GM23248 (cell line): ENCODE measurements around the gene PPP2R3B. TPM values are rescaled to one million over a fixed set of nuclear protein-coding genes. Genes with fewer than 3 reads are reported as not detected.
A peak's percentile ranks its signal among the peaks of the same experiment; 100 is the strongest.
"Not testable (repeated sequence)": the region's sequence is repeated elsewhere in the genome, so short reads cannot be mapped to it uniquely, and the experiment has no call there.

Experiments
- DNase-seq: peaks from one replicate; pipeline ENCODE4 v3.0.0-alpha.2; 2015
- H2AFZ ChIP-seq: fragments of 200-600 bp; sonication (generic); 2 replicates; pipeline ENCODE4 v1.6.1; 2016; ENCODE audit warnings: antibody characterized with exemption
- H3F3A ChIP-seq: fragments of 200-600 bp; sonication (generic); 2 replicates; pipeline ENCODE4 v1.6.1; 2016; ENCODE audit warnings: mild to moderate bottlenecking, antibody characterized with exemption, mixed run types; ENCODE audit not compliant: insufficient read depth
- H3K27ac ChIP-seq: fragments of 200-600 bp; sonication (generic); 2 replicates; pipeline ENCODE4 v1.5.1; 2016; ENCODE audit warnings: mild to moderate bottlenecking
- H3K27me3 ChIP-seq: fragments of 200-600 bp; sonication (generic); replicated peaks from 2 replicates; pipeline ENCODE4 v1.6.1; 2016; ENCODE audit warnings: mild to moderate bottlenecking; ENCODE audit not compliant: insufficient read depth
- H3K36me3 ChIP-seq: fragments of 200-600 bp; sonication (generic); 2 replicates; pipeline ENCODE4 v1.6.1; 2016; ENCODE audit warnings: low read depth, mild to moderate bottlenecking
- H3K4me1 ChIP-seq: fragments of 200-600 bp; sonication (generic); 2 replicates; pipeline ENCODE4 v1.6.1; 2016; ENCODE audit warnings: mild to moderate bottlenecking; ENCODE audit not compliant: insufficient read depth
- H3K4me2 ChIP-seq: fragments of 200-600 bp; sonication (generic); one replicate; pipeline ENCODE4 v1.6.1; 2016; ENCODE audit warnings: mild to moderate bottlenecking; ENCODE audit not compliant: unreplicated experiment
- H3K4me3 ChIP-seq: fragments of 200-600 bp; sonication (generic); 2 replicates; pipeline ENCODE4 v1.5.1; 2016; ENCODE audit warnings: mild to moderate bottlenecking
- H3K79me2 ChIP-seq: fragments of 200-600 bp; sonication (generic); 2 replicates; pipeline ENCODE4 v1.6.1; 2016; ENCODE audit warnings: mild to moderate bottlenecking; ENCODE audit not compliant: insufficient read depth
- H3K9ac ChIP-seq: fragments of 200-600 bp; sonication (generic); 2 replicates; pipeline ENCODE4 v1.6.1; 2016; ENCODE audit warnings: mild to moderate bottlenecking
- H3K9me2 ChIP-seq: fragments of 200-600 bp; sonication (generic); 2 replicates; pipeline ENCODE4 v1.6.1; 2016; ENCODE audit warnings: mixed run types, mild to moderate bottlenecking, moderate library complexity; ENCODE audit not compliant: insufficient read depth
- H3K9me3 ChIP-seq: fragments of 200-600 bp; sonication (generic); one replicate; pipeline ENCODE4 v1.6.1; 2017; ENCODE audit warnings: low read depth
- H4K20me1 ChIP-seq: fragments of 200-600 bp; sonication (generic); 2 replicates; pipeline ENCODE4 v1.6.0; 2016; ENCODE audit not compliant: insufficient read depth
- EZH2 ChIP-seq: fragments of 200-600 bp; sonication (generic); IDR thresholded peaks from 2 replicates; pipeline ENCODE4 v1.6.1; 2018; ENCODE audit warnings: antibody characterized with exemption, mild to moderate bottlenecking; ENCODE audit not compliant: insufficient read depth, poor library complexity, severe bottlenecking
- EZH2phosphoT487 ChIP-seq: fragments of 200-600 bp; sonication (generic); IDR thresholded peaks from 2 replicates; pipeline ENCODE4 v1.6.1; 2018; ENCODE audit warnings: antibody characterized with exemption, moderate library complexity, mild to moderate bottlenecking, low read depth; ENCODE audit not compliant: insufficient read depth
- WGBS, 2 experiments: methylation state at CpG; one replicate each; pipeline ENCODE4 v1.1.6; 2015 to 2017; ENCODE audit warnings: low lambda C conversion rate in 2 of 2, low coverage in 1 of 2; ENCODE audit errors: missing lambda C conversion rate in 2 of 2; 5-methylcytosine and 5-hydroxymethylcytosine counted together
- in situ Hi-C: fragments of 300-500 bp; cut with MboI; formaldehyde crosslinking; loops from 2 replicates; pipeline ENCODE4 v1.15.0; 2020
- polyA plus RNA-seq: library from polyadenylated mRNA; unstranded; fragments of >200 nt; fragmentation: Nextera tagmentation; extraction: Ambion mirVana; gene quantifications from 2 replicates; pipeline ENCODE4 v1.2.1, GENCODE V29; 2016
- total RNA-seq: library from RNA; depleted of rRNA; stranded (reverse); fragments of >200 nt; shearing (Covaris generic); gene quantifications from 2 replicates; pipeline ENCODE4 v1.2.3, GENCODE V29; 2014; rRNA removed

The PPP2R3B gene
- 16.6 and 20.5 TPM in 2 replicates for total RNA-seq
- 4.7 and 7.4 TPM in 2 replicates for polyA plus RNA-seq

DNA sequence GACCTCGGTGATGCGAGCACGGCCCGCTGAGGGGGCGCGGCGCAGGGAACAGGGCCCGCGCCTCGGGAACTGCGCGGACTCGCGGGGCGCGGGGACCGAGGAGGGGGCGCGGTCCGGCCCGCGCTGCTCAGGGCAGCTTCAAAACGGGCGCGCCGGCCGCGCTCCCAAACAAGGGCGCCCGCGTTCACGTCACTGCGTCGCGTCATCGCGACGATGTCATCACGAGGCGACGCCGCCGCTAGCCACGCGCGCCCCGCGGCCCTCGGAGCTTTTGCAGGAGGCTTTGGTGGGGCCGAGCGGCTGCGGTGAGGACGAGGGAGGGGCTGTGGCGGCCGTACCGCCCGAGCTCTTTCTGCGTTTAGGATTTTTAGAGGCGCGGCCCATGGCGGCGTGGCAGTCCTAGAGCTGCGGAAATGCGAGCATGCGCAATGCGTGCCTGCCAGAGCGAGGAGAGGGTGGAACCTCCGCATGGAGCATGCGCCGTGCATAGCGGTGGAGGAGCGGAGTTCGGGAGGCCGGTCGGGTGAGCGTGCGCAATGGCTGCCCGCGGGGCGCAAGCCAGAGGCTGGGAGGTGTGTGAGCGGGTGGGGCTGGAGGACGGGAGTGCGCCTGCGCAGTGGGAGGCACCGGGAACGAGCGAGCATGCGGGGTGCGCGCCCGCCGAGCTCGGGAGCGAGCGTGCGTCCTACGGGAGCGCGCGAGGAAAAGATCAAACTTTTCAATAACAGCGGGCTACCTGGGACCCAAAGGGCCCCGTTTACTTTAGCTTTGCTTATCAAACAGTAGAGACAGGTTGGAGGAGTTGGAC, at the start of gene PPP2R3B:
TSS of gene PPP2R3B (minus strand) at position 140 of the 808 bp plus-strand sequence. CDS start 216 bp downstream, outside the sequence.
- DNase-seq = peak; percentile 99
- Histone ChIP-seq H3K4me2 (peak within 1 kb of the TSS; percentile 78), H3F3A (no peaks in the 10 kb centered on the region), H3K36me3 (no peaks in the 10 kb centered on the region), H3K9me3 (no peaks in the 10 kb centered on the region), H3K79me2 (no peaks in the 10 kb centered on the region), H2AFZ (peak within 1 kb of the TSS; percentile 100), H4K20me1 (no peaks in the 10 kb centered on the region), H3K9me2 (no peaks in the 10 kb centered on the region), H3K4me3 (peak within 1 kb of the TSS; percentile 79), H3K4me1 (0 out of 2 replicates have a peak, but pooled peaks cover 5% of the 10 kb centered on the region), H3K27me3 (no peaks in the 10 kb centered on the region), H3K27ac (peak within 1 kb of the TSS; percentile 98), H3K9ac (peak within 1 kb of the TSS; percentile 97)
- no peak for TF ChIP-seq EZH2
- 0 to 1% methylated on average over 85 to 89 of the region's 102 CpGs for WGBS, 2 experiments
- in situ Hi-C loops = no loop called here

GRCh38 chrX:435536-436122, 48.9 kb upstream of the PPP2R3B start:
- in situ Hi-C loops = no loop called here

GRCh38 chrX:434946-435345, 48.2 kb upstream of the PPP2R3B start:
- H3K4me2 ChIP-seq = no peak overlapping the region
- TF ChIP-seq EZH2phosphoT487 (no peak), EZH2 (no peak)
- H3K36me3 ChIP-seq = no peaks in the 10 kb centered on the region
- H3K27me3 ChIP-seq = peaks cover 6% of the 10 kb centered on the region; the same call in 1 of the 2 replicates
- no peak overlapping the region for H3K4me3 ChIP-seq
- no peak overlapping the region for H3K9ac ChIP-seq
- no peaks in the 10 kb centered on the region for H3K4me1 ChIP-seq
- no peaks in the 10 kb centered on the region for H4K20me1 ChIP-seq
- H3K9me3 ChIP-seq = no peaks in the 10 kb centered on the region
- no peaks in the 10 kb centered on the region for H3F3A ChIP-seq
- in situ Hi-C loops = no loop called here
- H2AFZ ChIP-seq = no peak overlapping the region
- H3K27ac ChIP-seq = no peak overlapping the region
- no peaks in the 10 kb centered on the region for H3K9me2 ChIP-seq
- H3K79me2 ChIP-seq = no peaks in the 10 kb centered on the region
- no peak for DNase-seq
- WGBS, 2 experiments = 48 to 51% methylated on average over 17 of the region's 17 CpGs

More at GRCh38 chrX:435536-436122, 48.9 kb upstream of the PPP2R3B start:
- Histone ChIP-seq H2AFZ (no peak overlapping the region), H3K4me3 (no peak overlapping the region), H3K27ac (no peak overlapping the region), H3K27me3 (peaks cover 6% of the 10 kb centered on the region; the same call in 1 of the 2 replicates), H4K20me1 (no peaks in the 10 kb centered on the region), H3F3A (no peaks in the 10 kb centered on the region), H3K79me2 (no peaks in the 10 kb centered on the region), H3K9ac (no peak overlapping the region), H3K36me3 (no peaks in the 10 kb centered on the region), H3K4me1 (no peaks in the 10 kb centered on the region), H3K9me2 (no peaks in the 10 kb centered on the region), H3K4me2 (no peak overlapping the region), H3K9me3 (no peaks in the 10 kb centered on the region)
- no peak for DNase-seq
- 56 to 58% methylated on average over 26 to 29 of the region's 29 CpGs for WGBS, 2 experiments
- TF ChIP-seq EZH2 = no peak
- TF ChIP-seq EZH2phosphoT487 = no peak

GRCh38 chrX:433771-434170, 47.1 kb upstream of the PPP2R3B start:
- in situ Hi-C loops = no loop called here
- H3K9ac ChIP-seq = no peak overlapping the region
- H4K20me1 ChIP-seq = no peaks in the 10 kb centered on the region
- TF ChIP-seq EZH2phosphoT487 (no peak), EZH2 (no peak)
- no peaks in the 10 kb centered on the region for H3F3A ChIP-seq
- no peaks in the 10 kb centered on the region for H3K79me2 ChIP-seq
- H3K36me3 ChIP-seq = no peaks in the 10 kb centered on the region
- no peak for DNase-seq
- WGBS, 2 experiments = 68 to 74% methylated on average over 26 of the region's 26 CpGs
- no peak overlapping the region for H3K4me2 ChIP-seq
- H3K4me1 ChIP-seq = no peaks in the 10 kb centered on the region
- H3K4me3 ChIP-seq = no peak overlapping the region
- peaks cover 6% of the 10 kb centered on the region; the same call in 1 of the 2 replicates for H3K27me3 ChIP-seq
- no peak overlapping the region for H2AFZ ChIP-seq
- no peak overlapping the region for H3K27ac ChIP-seq
- H3K9me3 ChIP-seq = no peaks in the 10 kb centered on the region
- H3K9me2 ChIP-seq = no peaks in the 10 kb centered on the region

DNA sequence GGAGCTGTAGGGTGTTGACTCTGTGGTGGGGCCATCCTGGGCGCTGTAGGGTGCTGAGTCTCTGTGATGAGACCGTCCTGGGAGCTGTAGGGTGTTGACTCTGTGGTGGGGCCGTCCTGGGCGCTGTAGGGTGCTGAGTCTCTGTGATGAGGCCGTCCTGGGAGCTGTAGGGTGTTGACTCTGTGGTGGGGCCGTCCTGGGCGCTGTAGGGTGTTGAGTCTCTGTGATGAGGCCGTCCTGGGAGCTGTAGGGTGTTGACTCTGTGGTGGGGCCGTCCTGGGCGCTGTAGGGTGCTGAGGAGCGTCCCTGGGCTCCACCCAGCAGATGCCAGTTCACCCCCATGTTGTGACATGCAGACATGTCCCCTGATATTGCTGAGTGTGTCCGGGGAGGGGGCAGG, 46.0 kb upstream of the PPP2R3B start:
- H3K27ac ChIP-seq, H3F3A ChIP-seq, DNase-seq, H3K4me1 ChIP-seq, H3K4me2 ChIP-seq, H3K36me3 ChIP-seq, H4K20me1 ChIP-seq, H3K9me2 ChIP-seq, H2AFZ ChIP-seq, H3K9ac ChIP-seq, H3K27me3 ChIP-seq, H3K79me2 ChIP-seq, in situ Hi-C loops, H3K9me3 ChIP-seq, H3K4me3 ChIP-seq: not testable (repeated sequence)
- WGBS, 2 experiments = 47 to 48% methylated on average over 7 to 10 of the region's 12 CpGs
